GM19463 (cell line): ENCODE measurements around the gene NSD1.

Experiments used
- ATAC-seq: cut with Tn5 transposase; IDR thresholded peaks from one replicate; pipeline ENCODE4 v1.9.1; 2021; ENCODE audit warnings: mild to moderate bottlenecking, moderate library complexity; ENCODE audit not compliant: unreplicated experiment

NSD1 gene

GRCh38 chr5:177097016-177097985, 36.3 kb upstream of the NSD1 start:
- no peak for ATAC-seq

- ATAC-seq = no peak
Measured at GRCh38 chr5:177098120-177098469, 35.5 kb upstream of the NSD1 start.

DNA sequence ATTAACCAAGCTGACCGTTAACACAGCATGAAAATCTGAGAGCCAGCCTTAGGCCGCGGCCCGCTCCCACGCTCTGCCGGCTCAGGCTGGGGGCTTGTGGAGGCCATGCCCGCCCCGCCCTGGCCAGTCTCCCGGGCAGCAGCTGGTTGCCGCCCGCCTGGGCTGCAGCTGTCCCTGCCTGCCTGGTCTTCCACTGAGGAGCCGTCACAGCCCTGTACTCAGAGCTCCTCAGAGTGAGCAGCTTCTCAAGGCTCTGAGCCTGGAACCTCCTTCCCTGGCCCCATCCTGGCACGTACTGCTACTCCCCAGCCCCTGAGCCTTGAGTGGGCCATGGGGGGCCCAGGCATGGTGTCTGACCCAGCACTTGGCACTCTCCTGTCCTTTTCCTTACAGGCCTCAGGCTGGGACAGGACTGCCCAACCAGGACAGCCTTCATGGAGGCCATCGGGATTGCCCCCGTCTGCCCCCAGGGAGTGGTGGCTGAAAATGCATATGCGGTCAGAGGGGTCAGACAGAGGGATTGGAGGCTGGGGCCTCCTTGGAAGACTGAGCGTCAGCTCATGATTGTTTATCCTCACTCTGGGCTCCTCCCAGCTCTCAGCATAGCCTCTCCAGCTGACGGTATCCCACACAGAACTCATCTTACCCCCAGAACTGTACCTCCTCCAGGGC, 35.0 kb upstream of the NSD1 start:
- no peak for ATAC-seq

DNA sequence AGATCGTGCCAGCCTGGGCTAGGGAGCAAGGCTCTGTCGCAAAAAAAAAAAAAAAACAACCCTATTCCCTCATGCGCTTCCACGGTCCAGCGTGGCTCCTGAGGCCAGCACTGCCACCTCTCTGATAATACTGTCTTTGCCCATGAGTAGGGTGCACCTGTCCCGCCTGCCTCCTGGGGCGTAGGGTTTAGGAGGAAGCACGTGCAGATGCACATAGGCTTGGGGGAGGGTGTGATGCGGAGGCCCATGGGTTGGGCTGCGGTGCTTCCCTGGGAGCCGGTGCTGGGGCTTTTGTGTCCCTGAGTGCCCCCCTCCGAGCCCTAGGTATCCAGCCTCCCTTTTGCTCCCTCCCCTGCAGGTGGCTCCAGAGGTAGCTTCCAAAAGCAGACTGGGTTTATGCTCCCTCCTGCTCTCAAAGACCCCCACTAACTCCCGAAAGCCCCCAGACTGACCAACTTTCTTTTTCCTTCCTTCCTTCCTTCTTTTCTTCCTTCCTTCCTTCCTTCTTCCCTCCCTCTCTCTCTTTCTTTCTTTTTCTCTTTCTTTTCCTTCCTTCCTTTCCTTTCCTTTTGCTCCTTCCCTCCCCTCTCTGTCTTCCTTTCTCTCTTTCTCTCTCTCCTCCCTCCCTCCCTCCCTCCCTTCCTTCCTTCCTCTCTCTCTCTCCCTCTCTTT, 34.0 kb upstream of the NSD1 start:
- no peak for ATAC-seq

- ATAC-seq = no peak
Measured at GRCh38 chr5:177100714-177101121, 32.9 kb upstream of the NSD1 start.

DNA sequence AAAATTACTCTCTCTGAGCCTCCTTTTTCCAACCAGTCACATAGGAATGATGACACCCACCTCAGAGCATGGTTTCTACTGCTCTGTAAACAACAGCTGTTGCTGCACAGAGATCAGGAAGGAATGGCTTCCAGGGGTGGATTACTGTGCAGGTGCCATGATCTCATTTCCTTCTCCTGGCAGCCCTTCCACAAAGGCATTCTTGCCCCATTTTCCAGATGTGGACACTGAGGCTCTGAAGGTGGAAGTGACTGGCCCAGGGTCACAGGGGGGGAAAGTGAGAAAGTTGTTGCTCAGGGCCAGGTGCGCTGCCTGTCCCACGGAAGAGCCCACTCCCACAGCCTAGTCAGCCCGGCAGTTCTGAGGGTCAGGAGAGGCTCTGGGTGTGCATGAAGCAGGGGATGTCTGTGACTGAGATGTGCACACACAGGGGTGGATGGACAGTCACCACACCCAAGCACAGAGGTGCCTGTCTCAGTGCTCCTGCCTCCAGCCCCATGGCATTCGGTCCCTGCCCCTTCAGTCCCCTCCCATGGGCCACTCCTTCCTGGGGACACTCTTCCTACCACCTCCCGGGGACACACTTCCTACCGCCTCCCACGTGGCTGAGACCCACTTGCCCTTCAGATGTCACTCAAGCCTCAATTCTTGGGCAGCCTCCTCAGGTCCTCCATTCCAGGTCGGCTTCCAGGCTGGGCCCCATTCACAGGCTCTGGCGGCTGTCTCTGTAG, 29.9 kb upstream of the NSD1 start:
- no peak for ATAC-seq

DNA sequence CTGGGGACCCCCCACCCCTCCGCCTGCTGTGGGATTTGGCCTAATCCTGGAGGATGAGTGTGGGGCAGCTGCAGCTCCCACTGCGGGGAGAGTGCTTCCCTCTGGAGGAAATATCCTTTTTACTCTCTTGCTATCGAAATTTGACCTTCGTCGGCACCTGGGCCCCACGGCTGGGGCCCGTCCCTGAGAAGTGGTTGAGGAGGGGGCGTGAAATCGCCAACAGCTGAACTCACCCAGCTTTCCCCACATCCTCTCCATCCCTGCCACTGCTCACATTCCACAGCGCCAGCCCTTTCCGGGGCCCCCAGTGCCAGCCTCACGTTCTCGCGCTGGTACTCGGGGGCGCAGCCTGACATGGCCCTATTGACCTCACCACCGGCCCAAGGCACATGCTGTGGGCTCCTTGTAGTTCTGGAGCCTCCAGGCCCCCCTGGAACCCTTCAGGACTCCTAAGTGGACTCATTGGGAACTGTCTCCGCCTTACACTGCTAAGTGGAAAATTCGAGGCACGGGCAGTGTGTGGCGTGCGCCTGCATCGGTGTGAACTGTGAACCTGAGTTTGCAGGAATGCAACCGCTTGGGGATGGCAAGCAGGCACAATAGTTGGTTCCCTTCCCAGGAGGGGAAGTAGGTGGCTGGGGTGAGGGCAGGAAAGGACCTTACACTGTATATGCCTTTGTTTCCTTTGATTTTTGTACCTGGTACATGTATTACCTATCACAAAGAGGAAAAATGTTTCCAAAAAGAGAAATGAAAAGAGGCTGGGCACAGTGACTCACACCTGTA, 27.7 kb upstream of the NSD1 start:
- ATAC-seq = no peak

DNA sequence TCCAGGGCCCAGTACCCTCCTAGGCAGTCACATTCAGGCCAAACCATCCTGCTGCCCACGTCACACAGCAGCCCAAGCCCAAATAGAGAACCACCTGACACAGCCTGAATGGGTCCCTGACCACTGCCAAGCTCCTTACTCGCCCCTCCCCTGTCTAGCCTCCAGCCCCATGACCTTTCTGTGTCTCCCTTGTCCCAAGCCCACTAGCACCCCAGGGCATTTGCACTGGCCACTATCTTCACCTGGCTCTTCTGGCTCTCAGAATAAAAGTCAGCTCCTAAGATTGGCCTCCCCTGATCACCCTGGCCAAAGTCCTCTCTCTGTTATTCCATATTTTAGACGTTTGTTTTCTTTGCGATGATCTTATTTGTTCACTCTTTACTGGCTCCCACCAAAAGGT, 26.4 kb upstream of the NSD1 start:
- ATAC-seq = no peak

GRCh38 chr5:177109810-177110209, 23.8 kb upstream of the NSD1 start:
- no peak for ATAC-seq

DNA sequence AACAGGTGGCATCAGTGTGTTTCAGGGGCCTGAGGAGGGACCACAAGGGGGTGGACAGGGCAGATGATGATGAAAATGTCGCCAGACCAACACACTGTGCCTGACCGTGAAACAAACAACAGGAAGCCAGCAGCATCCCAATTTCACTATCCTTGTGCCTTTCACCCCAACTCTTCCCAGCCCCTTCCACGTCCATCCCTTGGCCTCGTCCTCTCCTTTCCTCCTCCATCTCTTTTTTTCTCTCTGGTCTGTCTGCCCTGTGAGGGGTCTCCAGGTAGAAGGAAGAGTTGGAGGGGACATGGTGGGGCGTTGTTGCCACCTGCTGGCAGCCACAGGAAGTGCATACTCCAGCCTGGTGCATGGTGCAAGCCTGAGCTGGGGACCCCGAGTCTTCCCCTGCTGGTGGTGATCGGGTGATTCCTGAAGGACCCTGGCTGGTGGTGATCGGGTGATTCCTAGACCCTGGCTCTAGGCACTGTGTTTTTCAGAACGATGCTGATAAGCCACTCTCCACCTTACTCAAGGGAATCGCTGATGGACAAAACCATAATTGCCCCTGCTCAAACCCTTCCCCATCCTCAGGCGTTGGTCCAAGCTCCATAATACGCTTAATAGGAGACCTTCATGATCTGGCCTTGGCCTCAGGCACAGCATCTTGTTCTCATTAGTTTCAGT, 21.7 kb upstream of the NSD1 start:
- ATAC-seq = no peak

DNA sequence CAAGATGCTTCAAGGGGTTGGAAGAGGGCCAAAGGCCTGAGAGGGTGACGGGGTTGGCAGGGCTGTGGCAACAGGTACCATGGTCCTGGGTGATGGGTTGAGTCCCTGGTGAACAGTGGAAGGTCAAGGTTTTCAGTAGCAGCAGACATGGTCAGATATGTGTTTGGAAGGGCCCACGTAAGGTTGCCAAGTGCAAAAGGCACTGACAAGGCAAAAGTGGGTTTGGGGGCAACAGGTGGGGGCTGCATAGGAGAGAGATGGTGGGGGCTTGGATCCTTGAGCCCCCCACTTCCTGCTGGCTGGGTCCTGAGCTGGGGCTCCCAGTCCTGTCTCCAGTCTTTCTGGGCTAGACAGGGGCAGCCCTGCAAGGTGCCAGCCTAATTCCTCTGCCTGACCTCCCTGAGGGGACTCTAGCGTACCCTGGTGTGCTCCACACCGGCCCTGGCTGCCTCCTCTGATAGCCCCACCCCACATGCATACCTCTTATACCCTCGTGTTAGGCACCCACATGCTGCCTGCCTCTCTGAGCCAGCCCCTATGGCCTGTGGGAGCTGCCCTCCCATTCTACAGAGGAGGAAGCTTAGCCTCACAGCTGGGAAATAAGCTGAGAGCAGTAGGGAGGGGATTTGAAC, 20.9 kb upstream of the NSD1 start:
- ATAC-seq = no peak

GRCh38 chr5:177113566-177114424, 19.8 kb upstream of the NSD1 start:
- peak; percentile 61 for ATAC-seq

DNA sequence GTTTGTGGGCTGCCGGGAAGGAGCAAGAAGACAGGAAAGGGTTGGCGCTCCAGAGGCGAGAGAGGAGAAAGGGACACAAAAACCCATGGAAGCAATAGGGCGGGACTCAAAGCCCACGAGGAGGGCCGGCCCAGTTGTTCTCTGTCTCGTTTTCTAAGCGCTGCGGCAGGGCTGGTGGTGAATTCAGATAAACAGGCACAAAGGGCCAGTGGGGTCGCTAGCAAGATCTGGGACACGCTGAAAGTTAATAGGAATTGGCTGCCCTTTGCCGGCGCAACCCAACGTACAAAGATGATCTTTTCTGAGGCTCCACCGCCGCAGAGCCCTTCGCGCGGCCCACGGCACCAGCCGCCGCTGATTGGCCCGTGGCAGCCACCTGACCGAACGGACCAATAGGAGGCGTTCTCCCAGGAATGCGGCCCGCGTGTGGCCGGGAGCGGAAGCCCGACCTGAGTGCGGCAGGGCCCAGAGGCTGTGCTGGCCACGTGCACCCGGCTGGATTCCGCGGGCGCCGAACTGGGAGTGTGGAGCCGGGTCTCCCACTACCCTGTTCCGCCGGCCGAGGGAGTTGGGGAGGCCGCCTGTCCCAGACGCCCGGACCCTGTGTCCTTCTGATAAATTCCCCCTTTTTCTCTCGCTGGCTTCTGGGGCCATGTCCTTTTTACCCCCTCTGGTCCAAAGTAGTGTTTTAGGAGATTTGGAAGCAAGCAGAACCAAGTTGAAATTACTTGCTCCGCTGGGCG, 16.8 kb upstream of the NSD1 start:
- no peak for ATAC-seq

GRCh38 chr5:177117441-177118045, 16.0 kb upstream of the NSD1 start:
- ATAC-seq = no peak

GRCh38 chr5:177122566-177122965, 11.0 kb upstream of the NSD1 start:
- ATAC-seq = no peak

- ATAC-seq = no peak
Measured at GRCh38 chr5:177123789-177124485, 9.6 kb upstream of the NSD1 start.
